ENCODE measurements around the gene SLC39A1.

DNA sequence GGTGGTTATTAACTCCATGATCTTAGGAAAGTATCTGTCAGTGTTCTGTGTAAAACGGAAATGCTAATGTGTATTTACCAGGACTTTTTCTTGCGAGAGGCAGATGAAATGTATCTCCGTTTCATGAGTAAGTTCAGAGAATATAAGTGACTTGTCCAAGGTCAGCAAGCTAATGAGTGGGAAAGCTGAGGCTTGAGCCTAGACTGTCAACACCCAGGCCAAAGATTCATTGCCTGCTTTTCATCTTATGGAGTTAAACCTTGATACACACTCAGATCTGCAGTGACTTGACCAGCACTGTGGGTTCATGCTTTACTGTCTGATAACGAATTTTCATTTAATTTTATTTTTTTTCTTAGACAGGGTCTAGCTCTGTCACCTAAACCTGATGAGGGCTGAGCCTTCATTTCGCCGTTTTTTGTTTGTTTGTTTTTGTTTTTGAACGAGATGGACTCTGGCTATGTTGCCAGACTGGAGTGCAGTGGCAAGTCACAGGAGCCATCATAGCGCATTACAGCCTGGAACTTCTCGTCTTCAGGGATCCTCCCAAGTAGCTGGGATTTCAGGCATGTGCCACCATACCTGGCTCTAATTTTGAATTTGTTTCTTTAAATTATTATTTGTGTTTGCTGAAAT lies 15.1 kb upstream of the SLC39A1 start:
- no peak for TF ChIP-seq GATA3 (IDR thresholded peaks at IDR 0.05; ENCODE audit: low read depth, low read length)
- TF ChIP-seq GATA2 (IDR thresholded peaks at IDR 0.05; ENCODE audit: low read depth, low read length), result no peak

Data from SH-SY5Y (cell line).